ENCODE measurements around the gene CLEC16A.
A peak's percentile ranks its signal among the peaks of the same experiment; 100 is the strongest.
"Not testable (repeated sequence)": the region's sequence is repeated elsewhere in the genome, so short reads cannot be mapped to it uniquely, and the experiment has no call there.

CLEC16A gene

DNA sequence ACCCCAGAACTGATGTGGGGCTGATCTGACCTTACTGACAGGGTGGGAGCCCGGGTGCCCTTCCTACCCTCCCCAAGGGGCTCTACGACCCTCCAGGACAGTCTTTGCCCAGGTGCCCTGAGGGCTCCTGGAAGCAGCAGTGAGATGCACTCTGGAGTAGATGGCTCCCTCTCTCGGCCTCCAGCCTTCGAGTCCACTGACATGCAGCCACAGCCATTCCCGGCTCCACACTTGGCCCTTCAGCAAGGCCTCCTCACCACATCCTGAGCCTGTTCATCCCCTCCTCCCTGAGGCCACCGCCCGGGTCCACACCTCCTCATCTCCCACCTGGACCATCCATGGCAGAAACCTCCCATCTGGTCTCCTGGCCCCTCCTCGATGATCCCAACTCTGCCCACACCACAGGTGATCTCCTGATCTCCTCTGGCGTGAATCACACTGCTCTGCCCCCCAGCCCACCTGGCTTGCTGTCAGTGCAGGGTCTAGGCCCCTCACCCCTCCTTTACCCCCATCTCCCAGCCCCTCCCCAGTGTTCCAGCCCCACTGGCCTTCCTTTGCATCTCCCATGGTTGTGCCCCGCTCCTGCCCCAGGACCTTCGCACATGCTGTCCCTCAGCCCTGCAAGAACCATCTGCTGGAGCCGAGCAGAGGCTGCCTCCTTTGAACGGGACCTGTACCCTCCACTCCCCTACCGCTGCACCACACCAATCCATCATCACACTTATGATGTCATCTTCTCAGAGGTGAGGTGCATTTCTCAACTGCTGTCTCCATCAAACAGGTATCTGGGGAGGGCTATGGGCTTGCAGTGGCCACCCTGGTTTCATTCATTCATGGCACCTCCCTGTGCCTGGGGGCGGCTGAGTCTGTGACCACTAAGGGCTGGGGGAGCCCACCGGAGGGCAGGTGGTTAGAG lies 267.0 kb downstream of the CLEC16A start:
- DNase-seq, result no peak

DNA sequence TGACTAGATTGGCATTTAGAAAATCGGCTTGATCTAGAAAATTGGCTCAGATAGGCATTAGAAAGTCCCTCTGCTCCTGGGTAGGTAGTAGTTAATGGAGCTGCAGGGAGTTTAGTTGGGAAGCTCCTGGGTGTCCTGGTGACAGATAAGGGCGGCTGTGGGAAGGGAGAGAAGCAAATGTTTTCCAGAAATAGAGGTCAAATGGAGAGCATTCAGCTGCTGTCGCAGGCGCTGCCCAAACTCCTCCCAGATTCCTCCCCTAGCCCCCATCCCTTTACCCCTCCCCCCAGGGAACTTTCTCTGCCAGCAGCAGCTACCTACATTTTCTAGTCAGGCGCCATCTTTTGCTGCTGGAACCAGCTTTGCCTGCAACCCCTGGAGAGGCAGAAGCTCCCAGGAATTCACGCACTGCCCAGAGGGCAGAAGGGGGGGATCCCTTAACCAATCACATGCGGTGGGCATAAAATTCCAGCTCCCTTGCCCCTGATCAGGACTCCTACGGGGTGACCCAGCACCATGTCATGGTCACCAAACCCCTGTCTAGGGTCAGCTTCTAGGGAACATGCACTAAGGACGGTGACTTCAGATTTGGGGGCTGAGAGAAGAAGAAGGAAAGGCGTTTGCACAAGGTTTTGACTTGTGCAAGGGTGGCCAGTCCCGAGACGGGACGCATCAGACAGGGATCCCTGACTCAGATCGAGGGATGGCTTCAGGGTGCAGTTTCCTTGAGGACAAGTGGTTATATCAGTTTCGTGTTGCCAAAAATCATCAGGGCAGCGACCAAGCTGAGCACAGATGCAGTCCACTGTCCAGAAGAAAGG lies 267.8 kb downstream of the CLEC16A start:
- DNase-seq, result no peak

GRCh38 chr16:11212798-11213196 lies 268.4 kb downstream of the CLEC16A start:
- DNase-seq, result no peak

- no peak for DNase-seq
Measured at GRCh38 chr16:11213373-11213772, 269.0 kb downstream of the CLEC16A start.

DNA sequence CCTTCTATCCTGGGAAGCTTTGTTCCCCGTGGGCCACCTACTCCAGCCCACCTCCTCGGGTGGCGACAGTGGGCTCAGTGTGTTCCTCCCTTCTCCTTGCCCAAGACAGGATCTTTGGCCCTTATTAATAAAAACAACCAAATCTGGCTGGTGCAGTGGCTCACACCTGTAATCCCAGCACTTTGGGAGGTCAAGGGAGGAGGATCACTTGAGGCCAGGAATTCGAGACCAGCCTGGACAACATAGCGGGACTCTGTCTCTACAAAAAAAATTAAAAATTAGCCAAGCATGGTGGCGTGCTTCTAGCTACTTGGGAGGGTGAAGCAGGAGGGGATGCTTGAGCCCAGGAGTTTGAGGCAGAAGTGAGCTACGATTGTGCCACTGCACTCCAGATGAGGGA lies 269.4 kb downstream of the CLEC16A start:
- DNase-seq, result no peak

DNA sequence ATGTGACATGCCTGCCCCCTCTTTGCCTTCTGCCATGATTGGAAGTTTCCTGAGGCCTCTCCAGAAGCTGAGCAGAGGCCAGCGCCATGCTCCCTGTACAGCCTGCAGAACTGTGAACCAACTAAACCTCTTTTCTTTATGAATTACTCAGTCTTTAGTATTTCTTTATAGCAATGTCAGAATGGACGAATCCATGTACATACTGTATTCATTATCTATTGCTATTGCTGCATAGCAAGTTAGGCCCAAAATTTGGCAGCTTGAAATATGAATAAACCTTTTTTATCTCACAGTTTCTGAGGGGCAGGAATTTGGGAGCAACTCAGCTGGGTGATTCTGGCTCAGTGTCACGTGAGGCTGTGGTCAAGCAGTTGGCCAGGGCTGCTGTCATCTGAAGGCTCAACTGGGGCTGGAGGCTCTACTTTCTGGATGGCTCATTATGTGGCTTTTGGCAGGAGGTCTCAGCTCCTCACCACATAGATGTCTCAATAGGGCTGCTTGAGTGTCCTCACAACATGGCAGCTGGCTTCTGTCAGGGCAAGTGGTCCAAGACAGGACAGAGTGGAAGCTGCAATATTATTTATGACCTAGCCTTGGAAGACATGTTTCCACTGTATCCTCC lies 271.7 kb downstream of the CLEC16A start:
- no peak for DNase-seq

GRCh38 chr16:11217651-11218603 lies 273.6 kb downstream of the CLEC16A start:
- DNase-seq, result no peak

DNA sequence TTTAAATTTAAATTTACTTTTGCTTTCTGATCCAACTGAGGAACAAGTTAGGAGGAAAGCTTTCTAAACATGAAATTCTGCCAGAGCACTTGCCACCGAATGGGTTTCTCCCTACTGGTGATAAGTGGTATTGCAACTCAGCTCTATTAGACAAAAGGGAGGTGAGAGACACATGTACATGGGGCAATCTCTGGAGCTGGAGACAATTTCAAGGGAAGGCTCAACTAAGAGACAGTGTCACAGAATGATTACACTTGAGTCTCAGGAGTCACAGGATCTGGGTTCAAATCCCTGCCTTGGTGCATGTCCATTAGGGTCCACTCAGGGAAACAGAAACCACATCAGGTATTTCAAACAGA lies 274.2 kb downstream of the CLEC16A start:
- DNase-seq, result no peak

DNA sequence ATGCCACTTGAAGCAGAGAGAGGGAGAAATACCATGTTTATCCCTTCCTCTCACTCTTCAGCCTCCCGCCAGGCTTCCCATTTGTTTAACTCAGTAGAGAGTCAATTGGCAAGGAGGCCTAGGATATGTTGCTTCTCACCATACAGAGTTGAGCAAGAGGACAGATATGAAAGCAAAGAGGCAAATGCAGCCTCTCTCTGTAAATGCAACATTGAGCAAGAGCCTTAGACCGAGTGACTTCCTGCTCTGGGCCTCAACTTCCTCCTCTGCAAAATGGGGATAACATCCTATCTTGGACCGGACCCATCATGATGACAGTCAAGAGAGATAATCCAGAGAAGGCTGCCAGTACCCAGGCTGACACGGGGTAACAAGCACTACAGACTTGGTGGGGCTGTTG lies 274.8 kb downstream of the CLEC16A start:
- DNase-seq, result no peak

DNA sequence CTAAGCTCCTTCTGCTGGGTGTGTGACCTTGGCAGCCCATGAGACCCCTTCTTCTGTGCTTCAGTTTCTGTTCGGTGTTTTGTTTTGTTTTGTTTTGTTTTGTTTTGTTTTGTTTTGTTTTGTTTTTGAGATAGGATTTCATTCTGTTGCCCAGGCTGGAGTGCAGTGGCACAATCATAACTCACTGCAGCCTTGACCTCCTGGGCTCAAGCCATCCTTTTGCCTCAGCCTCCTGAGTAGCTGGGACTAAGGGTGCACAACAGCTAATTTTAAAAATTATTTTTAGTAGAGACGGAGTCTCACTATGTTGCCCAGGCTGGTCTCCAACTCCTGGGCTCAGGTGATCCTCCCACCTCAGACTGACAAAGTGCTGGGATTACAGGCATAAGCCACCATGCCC lies 276.1 kb downstream of the CLEC16A start:
- DNase-seq, result not testable (repeated sequence)

GRCh38 chr16:11224096-11224893 lies 279.9 kb downstream of the CLEC16A start:
- peak; percentile 90 for DNase-seq

GRCh38 chr16:11224894-11225676 lies 280.7 kb downstream of the CLEC16A start:
- DNase-seq, result peak; percentile 94

- no peak for DNase-seq
Measured at GRCh38 chr16:11225677-11226549, 281.5 kb downstream of the CLEC16A start.

DNA sequence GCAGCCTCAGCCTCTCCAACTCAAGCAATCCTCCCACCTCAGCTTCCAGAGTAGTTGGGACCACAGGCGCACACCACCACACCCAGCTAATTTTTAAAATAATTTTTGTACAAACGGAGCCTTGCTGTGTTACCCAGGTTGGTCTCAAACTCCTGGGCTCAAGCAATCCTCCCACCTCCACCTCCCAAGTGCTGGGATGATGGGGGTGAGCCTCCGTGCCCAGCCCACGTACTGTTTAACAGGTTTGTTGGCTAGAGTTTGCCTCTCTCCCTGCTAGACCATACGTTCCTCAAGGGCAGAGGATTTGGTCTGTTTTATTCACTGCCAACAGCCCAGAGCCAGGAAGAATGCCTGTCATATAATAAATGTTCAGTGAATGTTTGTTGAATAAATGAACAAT lies 285.1 kb downstream of the CLEC16A start:
- no peak for DNase-seq

DNA sequence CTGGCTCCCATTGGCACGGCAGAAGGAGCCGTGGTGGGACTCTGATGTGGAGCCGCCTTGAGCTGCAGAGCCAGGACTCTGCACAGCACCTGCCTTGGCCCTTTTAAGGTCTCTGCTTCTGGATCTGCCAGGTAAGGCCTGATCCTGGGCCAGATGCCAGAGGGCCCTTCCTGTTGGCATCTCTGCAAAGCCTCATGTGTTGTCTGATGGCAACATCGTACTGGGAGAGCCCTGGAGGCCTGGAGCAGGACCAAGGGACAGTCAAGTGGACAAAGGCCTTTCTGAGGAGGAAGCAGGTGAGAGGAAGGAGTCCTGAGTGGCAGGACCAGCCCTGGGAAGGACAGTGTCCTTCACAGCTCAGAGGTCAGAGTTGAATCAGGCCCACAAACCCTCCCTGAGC lies 285.5 kb downstream of the CLEC16A start:
- DNase-seq, result no peak

DNA sequence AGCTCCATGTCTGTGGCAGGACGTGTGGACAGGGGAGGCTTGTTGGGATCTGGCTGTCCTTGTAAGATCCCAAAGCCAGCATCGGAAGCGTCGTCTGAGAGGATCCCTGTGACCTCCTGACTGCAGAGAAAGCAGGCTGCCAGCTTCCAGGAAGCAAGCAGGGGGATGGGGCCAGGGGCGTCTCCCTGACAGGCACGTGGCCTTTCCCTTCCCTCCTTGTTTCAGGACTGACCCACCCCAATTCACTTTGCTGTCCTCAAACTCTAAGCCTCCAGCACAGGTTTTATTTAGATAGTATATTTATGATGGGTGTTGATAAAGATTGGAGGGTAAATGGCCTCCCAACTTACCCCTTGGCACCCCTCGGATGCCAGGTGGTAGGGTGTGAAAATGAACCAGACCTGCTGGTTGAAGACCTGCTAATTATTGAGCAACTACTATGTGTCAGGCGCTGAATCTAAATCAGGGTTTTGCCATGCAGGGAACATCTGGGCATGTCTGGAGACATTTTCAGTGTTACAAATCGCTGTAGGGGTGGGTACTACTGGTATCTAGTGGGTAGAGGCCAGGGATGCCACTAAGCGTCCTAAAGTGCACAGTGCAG lies 287.1 kb downstream of the CLEC16A start:
- no peak for DNase-seq

Data from activated CD4-positive, alpha-beta T cell treated with anti-CD3 and anti-CD28 coated beads, Interleukin-10, Interleukin-2, amounts not matched to agents 100 ng/mL and 50 ng/mL, durations not matched to agents 16 hours and 8 hours (primary cell).